ENCODE data around the gene GRXCR1. TPM values are rescaled to one million over a fixed set of nuclear protein-coding genes. Genes with fewer than 3 reads are reported as not detected.
A peak's percentile ranks its signal among the peaks of the same experiment; 100 is the strongest.

GRXCR1 gene
- total and polyA plus RNA-seq, 2 of the 13 experiments (the other 11 are each of a cell fraction or from before 2014, with no cell fraction given), result not detected

- Histone ChIP-seq H3K79me2 (ENCODE audit: insufficient read depth, low read length) (no peaks in the 10 kb centered on the region), H3K9me3 (ENCODE audit: low read length) (no peaks in the 10 kb centered on the region), H2AFZ (ENCODE audit: low read length) (no peak overlapping the region), H3K4me1 (ENCODE audit: insufficient read depth, low read length) (no peaks in the 10 kb centered on the region), H3K4me3 (replicated peaks in 1 of 3; ENCODE audit: insufficient read depth in 1 of 3, low read depth in 2 of 3, low read length in 3 of 3) (no peak overlapping the region), H3K4me2 (ENCODE audit: low read depth, low read length) (no peak overlapping the region), H3K36me3 (replicated peaks in 1 of 2; ENCODE audit: control insufficient read depth in 1 of 2, insufficient read depth in 2 of 2, low read length in 2 of 2) (no peaks in the 10 kb centered on the region), H3K9ac (ENCODE audit: insufficient read depth, low read depth, low read length) (no peak overlapping the region), H3K27ac (ENCODE audit: extremely low read length, insufficient read depth, low read length) (no peak overlapping the region), H4K20me1 (ENCODE audit: insufficient read depth, low read length) (no peaks in the 10 kb centered on the region), H3K27me3 (ENCODE audit: control insufficient read depth in 1 of 2, insufficient read depth in 2 of 2, low read length in 2 of 2) (no peaks in the 10 kb centered on the region; a peak in 1 of 5 replicates)
- BruUV-seq (replicated peaks), result no TSS peak
- intact Hi-C loops (cut with micrococcal nuclease; ENCODE audit: unreplicated experiment) (no loop called here), in situ Hi-C loops (cut with HindIII; ENCODE audit: extremely low pct_ligation_motif_present, low pct_unique_long_range_greater_than_20kb) (no loop called here)
- DNase-seq (ENCODE audit: low spot score) (no peak), FAIRE-seq (no peak), ATAC-seq (peak; percentile 25; the same call in 2 of the 3 replicates)
- CTCF ChIA-PET (ENCODE audit: low intra/inter-chr PET ratio, low total read pairs), result no interaction called here
- 10% methylated on average over 6 of the region's 6 CpGs for WGBS (ENCODE audit: low lambda C conversion rate)
- POLR2A ChIA-PET, result no interaction called here
- TF ChIP-seq RBM22 (optimal IDR thresholded peaks at IDR 0.05; ENCODE audit: low read length) (no peak), HNRNPH1 (optimal IDR thresholded peaks at IDR 0.05; ENCODE audit: low read depth, low read length) (no peak), HDAC1 (CRISPR knock-in tag; IDR thresholded peaks at IDR 0.05) (no peak), ZSCAN30 (CRISPR knock-in tag; IDR thresholded peaks at IDR 0.05) (no peak), ZNF329 (CRISPR knock-in tag; IDR thresholded peaks at IDR 0.05; ENCODE audit: low read depth) (no peak), TRIM24 (CRISPR knock-in tag; IDR thresholded peaks at IDR 0.05) (no peak), HIVEP1 (CRISPR knock-in tag; IDR thresholded peaks at IDR 0.05) (no peak), MAF1 (CRISPR knock-in tag; IDR thresholded peaks at IDR 0.05; ENCODE audit: borderline replicate concordance) (no peak), ZNF18 (CRISPR knock-in tag; IDR thresholded peaks at IDR 0.05; ENCODE audit: insufficient replicate concordance) (no peak), PHF8 (CRISPR knock-in tag; IDR thresholded peaks at IDR 0.05) (no peak), PCBP2 (optimal IDR thresholded peaks at IDR 0.05; ENCODE audit: low read depth, low read length, poor library complexity, severe bottlenecking) (no peak), FOXA3 (CRISPR knock-in tag; IDR thresholded peaks at IDR 0.05) (no peak), HCFC1 (IDR thresholded peaks at IDR 0.05; ENCODE audit: low read depth, low read length) (no peak), MBD4 (IDR thresholded peaks at IDR 0.05; ENCODE audit: borderline replicate concordance, low read length) (no peak)
- TF ChIP-seq, protein P1, sequence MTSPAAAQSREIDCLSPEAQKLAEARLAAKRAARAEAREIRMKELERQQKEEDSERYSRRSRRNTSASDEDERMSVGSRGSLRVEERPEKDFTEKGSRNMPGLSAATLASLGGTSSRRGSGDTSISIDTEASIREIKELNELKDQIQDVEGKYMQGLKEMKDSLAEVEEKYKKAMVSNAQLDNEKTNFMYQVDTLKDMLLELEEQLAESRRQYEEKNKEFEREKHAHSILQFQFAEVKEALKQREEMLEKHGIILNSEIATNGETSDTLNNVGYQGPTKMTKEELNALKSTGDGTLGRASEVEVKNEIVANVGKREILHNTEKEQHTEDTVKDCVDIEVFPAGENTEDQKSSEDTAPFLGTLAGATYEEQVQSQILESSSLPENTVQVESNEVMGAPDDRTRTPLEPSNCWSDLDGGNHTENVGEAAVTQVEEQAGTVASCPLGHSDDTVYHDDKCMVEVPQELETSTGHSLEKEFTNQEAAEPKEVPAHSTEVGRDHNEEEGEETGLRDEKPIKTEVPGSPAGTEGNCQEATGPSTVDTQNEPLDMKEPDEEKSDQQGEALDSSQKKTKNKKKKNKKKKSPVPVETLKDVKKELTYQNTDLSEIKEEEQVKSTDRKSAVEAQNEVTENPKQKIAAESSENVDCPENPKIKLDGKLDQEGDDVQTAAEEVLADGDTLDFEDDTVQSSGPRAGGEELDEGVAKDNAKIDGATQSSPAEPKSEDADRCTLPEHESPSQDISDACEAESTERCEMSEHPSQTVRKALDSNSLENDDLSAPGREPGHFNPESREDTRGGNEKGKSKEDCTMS (CRISPR knock-in tag; conservative IDR thresholded peaks at IDR 0.05), result no peak
- TF ChIP-seq, protein P2, sequence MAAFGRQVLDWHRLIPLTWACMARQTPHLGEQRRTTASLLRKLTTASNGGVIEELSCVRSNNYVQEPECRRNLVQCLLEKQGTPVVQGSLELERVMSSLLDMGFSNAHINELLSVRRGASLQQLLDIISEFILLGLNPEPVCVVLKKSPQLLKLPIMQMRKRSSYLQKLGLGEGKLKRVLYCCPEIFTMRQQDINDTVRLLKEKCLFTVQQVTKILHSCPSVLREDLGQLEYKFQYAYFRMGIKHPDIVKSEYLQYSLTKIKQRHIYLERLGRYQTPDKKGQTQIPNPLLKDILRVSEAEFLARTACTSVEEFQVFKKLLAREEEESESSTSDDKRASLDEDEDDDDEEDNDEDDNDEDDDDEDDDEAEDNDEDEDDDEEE (CRISPR knock-in tag; IDR thresholded peaks at IDR 0.05), result no peak
- TF ChIP-seq, protein P3, sequence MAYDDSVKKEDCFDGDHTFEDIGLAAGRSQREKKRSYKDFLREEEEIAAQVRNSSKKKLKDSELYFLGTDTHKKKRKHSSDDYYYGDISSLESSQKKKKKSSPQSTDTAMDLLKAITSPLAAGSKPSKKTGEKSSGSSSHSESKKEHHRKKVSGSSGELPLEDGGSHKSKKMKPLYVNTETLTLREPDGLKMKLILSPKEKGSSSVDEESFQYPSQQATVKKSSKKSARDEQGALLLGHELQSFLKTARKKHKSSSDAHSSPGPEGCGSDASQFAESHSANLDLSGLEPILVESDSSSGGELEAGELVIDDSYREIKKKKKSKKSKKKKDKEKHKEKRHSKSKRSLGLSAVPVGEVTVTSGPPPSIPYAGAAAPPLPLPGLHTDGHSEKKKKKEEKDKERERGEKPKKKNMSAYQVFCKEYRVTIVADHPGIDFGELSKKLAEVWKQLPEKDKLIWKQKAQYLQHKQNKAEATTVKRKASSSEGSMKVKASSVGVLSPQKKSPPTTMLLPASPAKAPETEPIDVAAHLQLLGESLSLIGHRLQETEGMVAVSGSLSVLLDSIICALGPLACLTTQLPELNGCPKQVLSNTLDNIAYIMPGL (CRISPR knock-in tag; IDR thresholded peaks at IDR 0.05; ENCODE audit: borderline replicate concordance in 1 of 2, low read depth in 1 of 2), result no peak
Observed at GRCh38 chr4:42906891-42907759, 14.6 kb downstream of the GRXCR1 start.

Data from HepG2 (cell line).